Activated naive CD8-positive, alpha-beta T cell (primary cell): ENCODE results near the gene FARSB.

Source experiments
- H3K27ac Mint-ChIP-seq: one replicate; pipeline ENCODE4 v1.8.0; 2021; ENCODE audit warnings: mixed read lengths
- H3K27me3 Mint-ChIP-seq: one replicate; pipeline ENCODE4 v1.8.0; 2021; ENCODE audit warnings: mixed read lengths
- H3K36me3 Mint-ChIP-seq: one replicate; pipeline ENCODE4 v1.8.0; 2021; ENCODE audit warnings: mixed read lengths
- H3K4me1 Mint-ChIP-seq: one replicate; pipeline ENCODE4 v1.8.0; 2021; ENCODE audit warnings: low read depth, mixed read lengths
- H3K4me3 Mint-ChIP-seq: one replicate; pipeline ENCODE4 v1.8.0; 2021; ENCODE audit warnings: mild to moderate bottlenecking, mixed read lengths
- H3K9me3 Mint-ChIP-seq: one replicate; pipeline ENCODE4 v1.8.0; 2021; ENCODE audit warnings: low read depth, mixed read lengths

FARSB gene

GRCh38 chr2:222643134-222643533 lies 12.8 kb downstream of the FARSB start:
- H3K36me3 Mint-ChIP-seq, result peaks cover 22% of the 10 kb centered on the region
- no peak overlapping the region for H3K4me3 Mint-ChIP-seq
- no peaks in the 10 kb centered on the region for H3K27me3 Mint-ChIP-seq
- no peaks in the 10 kb centered on the region for H3K9me3 Mint-ChIP-seq
- peaks cover 26% of the 10 kb centered on the region for H3K4me1 Mint-ChIP-seq
- no peak overlapping the region for H3K27ac Mint-ChIP-seq

- H3K4me1 Mint-ChIP-seq, result peaks cover 24% of the 10 kb centered on the region
- no peaks in the 10 kb centered on the region for H3K9me3 Mint-ChIP-seq
- H3K36me3 Mint-ChIP-seq, result peaks cover 29% of the 10 kb centered on the region
- no peak overlapping the region for H3K27ac Mint-ChIP-seq
- no peak overlapping the region for H3K4me3 Mint-ChIP-seq
- H3K27me3 Mint-ChIP-seq, result no peaks in the 10 kb centered on the region
Measured at GRCh38 chr2:222641336-222641735, 14.6 kb downstream of the FARSB start.

GRCh38 chr2:222637067-222637466 lies 18.8 kb downstream of the FARSB start:
- Mint-ChIP-seq H3K9me3 (no peaks in the 10 kb centered on the region), H3K27me3 (no peaks in the 10 kb centered on the region), H3K4me1 (peaks cover 4% of the 10 kb centered on the region), H3K36me3 (peaks cover 27% of the 10 kb centered on the region), H3K4me3 (no peak overlapping the region), H3K27ac (no peak overlapping the region)

GRCh38 chr2:222635295-222635694 lies 20.6 kb downstream of the FARSB start:
- H3K36me3 Mint-ChIP-seq, result peaks cover 24% of the 10 kb centered on the region
- peaks cover 2% of the 10 kb centered on the region for H3K4me1 Mint-ChIP-seq
- no peak overlapping the region for H3K4me3 Mint-ChIP-seq
- no peaks in the 10 kb centered on the region for H3K27me3 Mint-ChIP-seq
- H3K9me3 Mint-ChIP-seq, result no peaks in the 10 kb centered on the region
- H3K27ac Mint-ChIP-seq, result no peak overlapping the region

GRCh38 chr2:222627764-222628163 lies 28.1 kb downstream of the FARSB start:
- H3K4me3 Mint-ChIP-seq, result no peak overlapping the region
- no peaks in the 10 kb centered on the region for H3K9me3 Mint-ChIP-seq
- no peaks in the 10 kb centered on the region for H3K27me3 Mint-ChIP-seq
- H3K27ac Mint-ChIP-seq, result no peak overlapping the region
- no peaks in the 10 kb centered on the region for H3K4me1 Mint-ChIP-seq
- H3K36me3 Mint-ChIP-seq, result peaks cover 21% of the 10 kb centered on the region

- no peaks in the 10 kb centered on the region for H3K9me3 Mint-ChIP-seq
- H3K27ac Mint-ChIP-seq, result peak overlapping the region; percentile 41
- H3K36me3 Mint-ChIP-seq, result peaks cover 15% of the 10 kb centered on the region
- no peak overlapping the region for H3K4me3 Mint-ChIP-seq
- H3K4me1 Mint-ChIP-seq, result no peaks in the 10 kb centered on the region
- H3K27me3 Mint-ChIP-seq, result no peaks in the 10 kb centered on the region
Measured at GRCh38 chr2:222623756-222624309, 32.1 kb downstream of the FARSB start.

- Mint-ChIP-seq H3K27ac (no peak overlapping the region), H3K9me3 (no peaks in the 10 kb centered on the region), H3K4me3 (no peak overlapping the region), H3K4me1 (no peaks in the 10 kb centered on the region), H3K36me3 (peaks cover 13% of the 10 kb centered on the region), H3K27me3 (no peaks in the 10 kb centered on the region)
Measured at GRCh38 chr2:222622910-222623309, 33.0 kb downstream of the FARSB start.

- H3K27ac Mint-ChIP-seq, result no peak overlapping the region
- no peaks in the 10 kb centered on the region for H3K9me3 Mint-ChIP-seq
- peaks cover 6% of the 10 kb centered on the region for H3K36me3 Mint-ChIP-seq
- H3K4me3 Mint-ChIP-seq, result no peak overlapping the region
- H3K27me3 Mint-ChIP-seq, result no peaks in the 10 kb centered on the region
- H3K4me1 Mint-ChIP-seq, result no peaks in the 10 kb centered on the region
Measured at GRCh38 chr2:222621893-222622292, 34.0 kb downstream of the FARSB start.

GRCh38 chr2:222615320-222615719 lies 40.6 kb downstream of the FARSB start:
- H3K4me1 Mint-ChIP-seq, result peaks cover 2% of the 10 kb centered on the region
- no peaks in the 10 kb centered on the region for H3K9me3 Mint-ChIP-seq
- peaks cover 12% of the 10 kb centered on the region for H3K36me3 Mint-ChIP-seq
- H3K27ac Mint-ChIP-seq, result no peak overlapping the region
- H3K4me3 Mint-ChIP-seq, result no peak overlapping the region
- no peaks in the 10 kb centered on the region for H3K27me3 Mint-ChIP-seq

GRCh38 chr2:222613715-222614331 lies 42.1 kb downstream of the FARSB start:
- peaks cover 2% of the 10 kb centered on the region for H3K4me1 Mint-ChIP-seq
- no peaks in the 10 kb centered on the region for H3K9me3 Mint-ChIP-seq
- no peaks in the 10 kb centered on the region for H3K27me3 Mint-ChIP-seq
- H3K36me3 Mint-ChIP-seq, result peaks cover 10% of the 10 kb centered on the region
- no peak overlapping the region for H3K4me3 Mint-ChIP-seq
- H3K27ac Mint-ChIP-seq, result no peak overlapping the region

- Mint-ChIP-seq H3K4me3 (no peak overlapping the region), H3K4me1 (peaks cover 4% of the 10 kb centered on the region), H3K27ac (no peak overlapping the region), H3K27me3 (no peaks in the 10 kb centered on the region), H3K36me3 (peaks cover 11% of the 10 kb centered on the region), H3K9me3 (no peaks in the 10 kb centered on the region)
Measured at GRCh38 chr2:222611684-222612083, 44.2 kb downstream of the FARSB start.

- Mint-ChIP-seq H3K4me3 (no peak overlapping the region), H3K27me3 (no peaks in the 10 kb centered on the region), H3K36me3 (peaks cover 10% of the 10 kb centered on the region), H3K4me1 (peaks cover 5% of the 10 kb centered on the region), H3K9me3 (no peaks in the 10 kb centered on the region), H3K27ac (no peak overlapping the region)
Measured at GRCh38 chr2:222610746-222611145, 45.1 kb downstream of the FARSB start.

- no peak overlapping the region for H3K4me3 Mint-ChIP-seq
- H3K36me3 Mint-ChIP-seq, result peaks cover 10% of the 10 kb centered on the region
- peaks cover 3% of the 10 kb centered on the region for H3K4me1 Mint-ChIP-seq
- H3K27me3 Mint-ChIP-seq, result no peaks in the 10 kb centered on the region
- no peaks in the 10 kb centered on the region for H3K9me3 Mint-ChIP-seq
- no peak overlapping the region for H3K27ac Mint-ChIP-seq
Measured at GRCh38 chr2:222609381-222609780, 46.5 kb downstream of the FARSB start.

GRCh38 chr2:222608081-222608480 lies 47.8 kb downstream of the FARSB start:
- Mint-ChIP-seq H3K27ac (no peak overlapping the region), H3K4me1 (peaks cover 3% of the 10 kb centered on the region), H3K36me3 (peaks cover 8% of the 10 kb centered on the region), H3K4me3 (no peak overlapping the region), H3K27me3 (no peaks in the 10 kb centered on the region), H3K9me3 (no peaks in the 10 kb centered on the region)

GRCh38 chr2:222606306-222606705 lies 49.6 kb downstream of the FARSB start:
- no peak overlapping the region for H3K4me3 Mint-ChIP-seq
- peaks cover 11% of the 10 kb centered on the region for H3K36me3 Mint-ChIP-seq
- peaks cover 3% of the 10 kb centered on the region for H3K4me1 Mint-ChIP-seq
- no peaks in the 10 kb centered on the region for H3K27me3 Mint-ChIP-seq
- H3K27ac Mint-ChIP-seq, result peak overlapping the region; percentile 64
- H3K9me3 Mint-ChIP-seq, result no peaks in the 10 kb centered on the region
